Activated naive CD4-positive, alpha-beta T cell treated with anti-CD3 and anti-CD28 coated beads, Interleukin-2, amount 50 U/mL, for 16 hours (primary cell): Measurements from ENCODE around the gene COL9A3.
"Not testable (repeated sequence)": the region's sequence is repeated elsewhere in the genome, so short reads cannot be mapped to it uniquely, and the experiment has no call there.

ENCODE experiments used
- DNase-seq: peaks from one replicate; pipeline ENCODE4 v3.0.0-alpha.2; 2020

The COL9A3 gene

DNA sequence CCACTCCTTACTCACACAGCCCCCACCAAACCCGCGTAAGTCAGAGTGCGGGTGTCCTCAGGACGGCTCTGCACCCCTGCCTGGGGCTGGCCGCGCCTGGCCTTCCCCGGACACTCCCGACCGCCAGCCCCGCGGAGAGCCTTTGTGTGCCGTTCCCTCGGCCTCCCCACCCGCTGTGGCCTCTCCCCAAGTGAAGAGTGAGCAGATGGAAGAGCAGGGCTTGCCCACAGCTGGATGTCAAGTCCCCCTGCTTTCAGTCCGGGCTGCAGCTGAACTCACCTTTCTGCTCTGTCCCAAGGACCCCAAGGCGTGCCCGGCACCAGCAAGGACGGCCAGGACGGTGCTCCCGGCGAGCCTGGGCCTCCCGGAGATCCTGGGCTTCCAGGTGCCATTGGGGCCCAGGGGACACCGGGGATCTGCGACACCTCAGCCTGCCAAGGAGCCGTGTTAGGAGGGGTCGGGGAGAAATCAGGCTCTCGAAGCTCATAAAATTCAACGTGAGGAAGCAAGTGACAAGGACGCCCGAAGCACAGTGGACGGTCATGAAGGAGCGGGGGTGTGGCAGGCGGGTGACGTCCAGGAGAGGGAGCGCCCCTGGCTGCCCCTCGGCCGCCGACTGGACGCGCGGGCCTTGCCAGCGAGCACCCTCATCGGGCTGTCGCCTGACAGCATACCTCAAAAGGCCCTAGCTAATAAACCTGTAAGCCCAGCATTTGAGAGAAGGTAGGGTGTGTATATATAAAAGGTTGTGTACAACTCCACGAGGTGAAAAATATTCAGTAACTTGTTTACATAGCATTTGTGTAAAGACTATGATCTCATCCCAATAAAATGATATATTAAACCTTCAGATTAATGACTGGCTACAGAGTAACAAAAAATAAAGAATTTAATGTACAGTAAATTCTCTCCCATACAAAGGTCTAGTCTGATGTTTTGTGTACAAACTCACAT is 23.7 kb downstream of the COL9A3 start:
- DNase-seq: no peak

GRCh38 chr20:62841705-62842212 is 24.9 kb downstream of the COL9A3 start:
- no peak for DNase-seq

- DNase-seq: no peak
Measured at GRCh38 chr20:62843656-62844055, 26.8 kb downstream of the COL9A3 start.

DNA sequence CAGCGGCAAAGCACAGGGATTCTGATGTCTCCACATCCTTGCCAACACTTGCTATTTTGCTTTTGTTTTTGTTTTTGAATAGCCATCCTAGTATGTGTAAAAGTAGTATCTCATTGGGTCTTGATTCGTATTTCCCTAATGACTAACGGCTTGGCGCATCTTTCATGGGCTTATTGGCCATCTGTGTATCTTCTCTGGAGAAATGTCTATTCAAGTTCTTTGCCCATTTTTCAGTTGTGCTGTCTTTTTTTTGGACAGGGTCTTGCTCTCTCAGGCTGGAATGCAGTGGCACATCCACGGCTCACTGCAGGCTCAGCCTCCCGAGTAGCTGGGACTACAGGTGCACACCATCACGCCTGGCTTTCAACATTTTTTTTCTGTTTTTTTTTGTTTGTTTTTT is 27.3 kb downstream of the COL9A3 start:
- no peak for DNase-seq

DNA sequence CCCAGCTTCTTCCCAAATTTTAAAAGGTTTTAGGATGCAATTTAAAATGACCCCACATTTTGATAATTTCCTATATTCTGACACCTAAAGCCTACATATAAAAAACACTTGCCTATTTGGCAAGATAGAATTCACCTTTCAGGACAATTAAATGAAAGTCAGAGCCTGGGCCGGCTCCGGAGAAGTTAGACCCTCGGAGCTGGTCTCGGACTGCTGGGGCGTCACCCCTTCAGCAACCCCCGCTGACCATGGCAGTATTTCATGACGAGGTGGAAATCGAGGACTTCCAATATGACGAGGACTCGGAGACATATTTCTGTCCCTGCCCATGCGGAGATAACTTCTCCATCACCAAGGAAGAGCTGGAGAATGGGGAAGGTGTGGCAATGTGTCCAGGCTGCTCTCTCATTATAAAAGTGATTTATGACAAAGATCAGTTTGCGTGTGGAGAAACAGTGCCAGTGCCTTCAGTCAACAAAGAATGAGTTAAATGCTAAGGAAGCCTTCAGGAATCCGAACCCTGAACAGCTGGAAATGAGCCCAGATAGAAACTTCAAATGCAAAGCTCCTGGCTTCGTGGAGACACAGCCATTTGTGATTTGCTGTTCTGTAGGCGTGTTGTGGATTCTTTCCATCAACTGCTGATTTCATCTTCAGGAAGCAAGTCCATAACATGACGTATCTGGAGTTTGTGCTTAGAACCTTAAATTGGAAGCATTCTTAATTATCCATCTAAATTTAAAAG is 28.7 kb downstream of the COL9A3 start:
- no peak for DNase-seq

- no peak for DNase-seq
Measured at GRCh38 chr20:62846166-62846890, 29.5 kb downstream of the COL9A3 start.

- DNase-seq: not testable (repeated sequence)
Measured at GRCh38 chr20:62848917-62849316, 32.1 kb downstream of the COL9A3 start.

GRCh38 chr20:62849431-62849830 is 32.6 kb downstream of the COL9A3 start:
- DNase-seq: no peak

DNA sequence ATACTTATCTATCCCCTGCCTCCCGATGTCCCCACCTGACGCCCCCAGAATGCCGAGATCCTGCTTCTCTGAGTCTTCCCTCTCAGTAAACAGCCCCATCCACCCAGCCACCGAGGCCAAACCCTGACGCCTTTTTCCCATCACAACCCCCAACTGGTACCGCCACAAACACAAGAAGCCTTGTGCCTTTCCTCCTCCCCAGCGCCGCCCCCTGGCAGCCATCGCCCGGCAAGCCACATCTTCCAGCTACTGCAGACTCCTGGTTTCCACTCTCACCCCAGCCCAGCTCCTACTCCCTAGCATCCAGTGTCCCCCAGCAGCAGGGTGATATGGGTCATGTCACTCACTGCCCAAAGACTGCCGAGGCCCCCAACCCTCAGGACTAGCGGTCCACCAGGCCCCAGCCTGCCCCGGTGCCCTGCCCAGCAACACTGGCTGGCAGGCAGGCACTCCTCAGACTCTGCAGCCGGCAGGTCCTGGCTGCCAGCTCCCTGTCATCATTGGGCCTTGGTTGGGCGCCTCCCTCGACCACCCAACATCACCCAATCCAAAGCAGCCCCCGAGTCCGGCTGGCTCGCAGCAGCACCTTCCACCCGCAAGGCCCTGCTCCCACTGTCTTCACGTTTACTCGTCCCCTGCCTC is 33.6 kb downstream of the COL9A3 start:
- DNase-seq: no peak

DNA sequence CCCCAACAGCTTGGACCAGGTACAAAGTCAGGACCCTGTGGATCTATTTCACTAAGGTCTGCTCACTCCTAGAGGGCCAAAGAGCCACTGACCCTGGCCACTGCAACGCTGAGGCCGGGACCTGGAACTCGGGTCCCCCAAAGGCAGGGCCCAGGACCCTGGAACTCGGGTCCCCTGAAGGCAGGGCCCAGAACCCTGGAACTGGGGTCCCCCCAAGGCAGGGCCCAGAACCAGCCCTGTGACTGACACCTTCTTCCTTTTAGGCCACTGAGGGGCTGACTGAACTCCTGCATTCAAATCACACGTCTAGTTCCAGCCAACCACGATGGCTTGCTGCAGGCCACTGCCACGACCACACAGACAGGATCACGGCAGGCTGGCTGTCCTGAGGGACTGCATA is 35.3 kb downstream of the COL9A3 start:
- DNase-seq: no peak

DNA sequence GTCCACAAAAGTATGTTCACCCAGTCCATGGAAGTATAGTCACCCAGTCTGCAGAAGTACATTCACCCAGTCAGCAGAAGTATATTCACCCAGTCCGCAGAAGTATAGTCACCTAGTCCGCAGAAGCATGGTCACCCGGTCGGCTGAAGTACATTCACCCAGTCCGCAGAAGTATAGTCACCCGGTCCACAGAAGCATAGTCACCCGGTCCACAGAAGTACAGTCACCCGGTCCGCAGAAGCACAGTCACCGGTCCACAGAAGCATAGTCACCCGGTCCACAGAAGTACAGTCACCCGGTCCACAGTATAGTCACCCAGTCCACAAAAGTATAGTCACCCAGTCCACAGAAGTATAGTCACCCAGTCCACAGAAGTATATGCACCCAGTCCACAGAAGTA is 36.0 kb downstream of the COL9A3 start:
- no peak for DNase-seq

- DNase-seq: not testable (repeated sequence)
Measured at GRCh38 chr20:62853304-62853703, 36.5 kb downstream of the COL9A3 start.

DNA sequence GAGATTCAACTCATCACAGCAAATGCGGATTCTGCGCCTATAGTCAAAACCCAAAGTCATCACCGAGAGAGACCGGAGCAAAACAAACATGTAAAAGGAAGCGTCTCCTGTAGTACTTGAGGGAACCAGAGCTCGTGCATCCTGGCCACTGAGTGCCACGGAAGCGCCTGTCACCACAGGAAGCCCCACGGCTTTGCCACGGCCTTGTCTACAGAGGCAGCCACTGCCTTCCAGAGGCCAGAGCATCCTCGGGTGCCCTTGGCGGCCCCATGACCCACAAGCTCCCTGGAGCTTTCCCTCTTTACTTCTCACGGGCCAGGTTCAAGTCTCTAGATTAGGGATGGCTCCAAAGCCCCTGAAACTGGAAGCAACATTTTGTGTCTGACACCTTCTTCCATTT is 37.3 kb downstream of the COL9A3 start:
- DNase-seq: no peak

- no peak for DNase-seq
Measured at GRCh38 chr20:62855120-62855519, 38.3 kb downstream of the COL9A3 start.

DNA sequence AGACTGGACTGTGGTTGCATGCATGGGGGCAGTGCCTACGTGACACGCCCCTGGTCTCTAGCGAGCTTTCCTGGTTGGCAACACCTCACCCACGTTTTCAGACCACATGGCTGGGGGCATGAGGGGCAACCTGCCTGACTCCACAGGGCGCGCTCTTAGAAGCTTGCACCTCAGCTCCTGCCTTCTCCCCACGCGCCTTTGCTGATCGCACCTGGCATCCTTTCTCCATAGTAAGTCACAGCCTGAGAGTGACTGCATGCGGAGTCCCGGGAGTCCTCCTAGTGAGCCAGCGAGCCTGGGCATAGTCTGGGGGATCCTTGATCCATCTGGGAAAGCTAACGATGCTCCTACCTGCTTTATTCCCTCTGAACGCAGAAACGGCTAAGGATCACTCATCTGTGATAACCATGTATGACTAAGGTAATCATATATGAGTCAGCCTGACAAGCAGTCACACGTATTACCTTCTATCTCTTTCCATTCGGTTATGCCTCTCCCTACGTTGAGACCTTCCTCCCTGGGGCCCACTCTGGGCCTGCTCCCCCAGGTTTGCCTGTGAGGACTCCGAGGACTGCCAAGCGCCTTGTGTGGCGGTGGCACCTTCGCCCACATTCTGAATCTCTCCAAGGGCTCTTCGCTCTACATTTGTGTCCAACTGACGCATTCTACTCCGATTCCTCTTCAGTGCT is 40.2 kb downstream of the COL9A3 start:
- no peak for DNase-seq

- DNase-seq: no peak
Measured at GRCh38 chr20:62858058-62858830, 41.4 kb downstream of the COL9A3 start.

DNA sequence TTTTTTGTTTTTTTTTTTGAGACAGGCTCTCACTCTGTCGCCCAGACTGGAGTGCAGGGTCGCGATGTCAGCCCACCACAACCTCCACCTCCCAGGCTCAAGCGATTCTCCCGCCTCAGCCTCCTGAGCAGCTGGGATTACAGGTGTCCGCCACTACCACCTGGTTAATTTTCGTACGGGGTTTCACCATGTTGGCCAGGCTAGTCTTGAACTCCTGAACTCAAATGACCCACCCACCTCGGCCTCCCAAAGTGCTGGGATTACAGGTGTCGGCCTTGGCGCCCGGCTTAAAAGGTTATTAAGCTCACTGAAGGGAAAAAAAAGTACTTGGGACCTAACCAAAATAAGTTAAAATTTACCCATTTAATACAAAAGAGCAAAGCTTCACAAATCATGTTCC is 42.9 kb downstream of the COL9A3 start:
- DNase-seq: no peak

DNA sequence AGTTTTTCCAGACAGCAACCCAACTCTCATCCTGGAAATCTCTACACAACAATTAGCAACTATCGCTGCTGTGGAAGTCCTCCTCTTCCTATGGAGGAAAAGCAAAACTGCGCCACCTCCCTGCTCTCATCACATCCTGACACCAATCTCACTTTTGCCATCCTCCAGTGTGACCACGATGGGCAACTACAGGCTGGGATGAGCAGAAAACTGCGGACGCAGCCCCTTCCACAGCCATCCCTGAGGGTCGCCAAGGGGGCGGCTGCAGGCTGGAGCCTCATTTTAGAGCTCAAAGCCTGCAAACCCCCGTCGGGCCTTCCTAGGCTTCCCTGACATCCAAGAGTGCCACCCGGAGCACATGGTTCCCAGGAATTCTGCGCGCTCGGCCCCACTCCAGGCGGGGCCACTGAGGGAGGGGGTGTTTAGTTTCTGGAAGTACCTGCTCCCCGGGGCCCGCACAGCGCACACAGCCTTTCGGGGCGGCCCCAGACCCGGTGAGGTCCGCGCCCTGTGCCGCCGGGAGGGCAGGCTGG is 43.6 kb downstream of the COL9A3 start:
- no peak for DNase-seq

DNA sequence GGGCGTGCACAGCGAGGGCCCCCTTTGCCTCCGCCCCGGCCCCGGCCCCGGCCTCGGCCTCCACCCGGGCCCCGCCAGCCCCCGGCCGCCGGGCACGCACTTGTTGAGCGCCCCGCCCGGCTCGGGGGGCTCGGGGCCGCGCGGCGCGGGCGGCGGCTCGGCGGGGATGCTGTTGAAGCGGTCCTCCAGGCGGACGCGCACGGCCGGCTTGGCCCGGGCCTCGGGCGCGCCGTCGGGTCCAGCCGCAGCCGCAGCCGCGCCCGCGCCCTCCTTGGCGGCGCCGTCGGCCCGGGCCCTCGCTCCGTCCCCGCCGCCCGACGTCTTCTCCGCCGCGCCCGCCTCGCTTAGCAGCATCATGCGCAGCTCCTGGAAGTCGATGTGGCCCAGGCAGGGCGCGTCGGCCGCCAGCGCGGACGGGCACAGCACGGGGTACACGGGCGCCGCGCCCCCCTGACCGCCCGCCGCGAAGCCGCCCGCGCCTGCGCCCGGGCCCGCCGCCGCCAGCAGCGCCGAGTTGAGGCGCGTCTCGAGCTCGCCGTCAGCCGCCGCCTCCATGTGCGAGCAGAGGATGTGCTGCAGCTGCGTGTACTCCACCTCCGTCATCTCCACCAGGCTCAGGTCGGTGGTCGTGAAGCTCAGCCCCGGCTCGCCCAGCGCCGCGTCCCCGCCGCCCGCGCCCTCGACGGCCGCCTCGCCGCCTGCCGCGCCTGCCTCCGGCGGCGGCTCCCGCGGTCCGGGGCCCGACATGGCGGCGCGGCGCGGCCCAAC is 44.3 kb downstream of the COL9A3 start:
- peak; percentile 56 for DNase-seq

- DNase-seq: peak; percentile 82
Measured at GRCh38 chr20:62861726-62862336, 45.0 kb downstream of the COL9A3 start, which contains the start of gene TCFL5. Gene TCFL5 (minus strand): TSS chr20:62861822. CDS start chr20:62861670, 152 bp downstream.
